GM21360 (cell line): ENCODE data around the gene TRAM2.

Experiments used
- ATAC-seq: cut with Tn5 transposase; IDR thresholded peaks from one replicate; pipeline ENCODE4 v1.9.1; 2021; ENCODE audit warnings: mild to moderate bottlenecking, moderate library complexity; ENCODE audit not compliant: unreplicated experiment

TRAM2 gene

GRCh38 chr6:52571099-52571755, 5.6 kb downstream of the TRAM2 start:
- no peak for ATAC-seq

DNA sequence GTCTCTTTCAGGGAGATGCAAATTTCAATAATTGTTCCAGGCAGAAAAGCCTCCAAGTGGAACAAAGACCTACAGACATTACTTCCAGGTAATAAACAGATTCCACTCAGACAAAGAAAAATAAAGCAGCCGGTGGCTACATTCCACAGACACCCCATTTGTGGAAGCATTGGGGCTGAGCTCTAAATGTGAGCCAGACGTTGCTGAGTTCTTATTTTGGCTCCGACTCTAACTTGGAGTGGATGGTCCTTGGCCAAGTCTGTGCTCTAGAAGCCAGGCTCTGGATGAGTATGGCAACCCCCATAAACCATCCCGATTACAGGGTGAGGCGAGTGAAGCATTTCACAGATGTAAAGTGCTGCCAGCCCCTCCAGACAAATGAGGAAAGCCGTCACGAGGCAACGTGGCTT, 6.6 kb downstream of the TRAM2 start:
- ATAC-seq: no peak

DNA sequence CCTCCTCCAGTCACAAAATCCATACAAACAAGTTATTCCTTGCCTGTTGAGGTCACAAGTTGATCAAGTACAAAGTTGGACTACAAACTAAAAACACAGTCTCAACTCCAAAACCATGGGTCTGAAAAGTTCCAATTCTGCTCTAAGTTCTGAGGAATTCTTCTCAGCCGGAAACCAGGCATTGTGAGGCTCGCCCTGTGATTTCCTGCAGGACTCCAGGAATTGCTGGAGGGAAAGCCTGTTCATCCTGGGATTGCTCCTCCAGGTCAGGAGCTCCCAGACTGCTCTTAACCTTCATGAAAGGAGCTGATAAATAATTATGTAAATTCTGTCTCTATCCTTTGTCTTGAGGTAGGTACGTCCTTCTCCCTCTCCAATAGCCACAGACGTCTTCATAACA, 8.5 kb downstream of the TRAM2 start:
- no peak for ATAC-seq

GRCh38 chr6:52566853-52567279, 10.0 kb downstream of the TRAM2 start:
- ATAC-seq: no peak

GRCh38 chr6:52566201-52566600, 10.7 kb downstream of the TRAM2 start:
- peak; percentile 54 for ATAC-seq

DNA sequence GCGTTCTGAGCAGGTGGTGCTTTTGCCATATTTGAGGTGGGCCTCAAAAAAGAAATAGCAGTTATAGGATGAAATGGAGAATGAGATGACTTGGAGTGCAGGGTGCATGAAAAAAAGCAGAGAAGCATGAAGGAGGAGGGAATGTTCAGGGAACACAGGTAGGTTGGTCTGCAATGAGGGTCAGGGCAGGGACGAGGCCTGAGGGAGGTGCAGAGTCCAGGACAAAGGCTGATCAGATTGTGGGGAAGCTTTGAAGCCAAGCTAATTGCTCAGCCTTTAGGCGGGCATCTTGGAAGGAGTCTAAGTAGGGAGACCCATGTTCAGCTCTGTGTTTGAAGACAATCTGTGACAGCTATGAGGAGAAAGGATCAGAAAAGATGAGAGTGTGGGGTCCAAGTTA, 12.0 kb downstream of the TRAM2 start:
- no peak for ATAC-seq

DNA sequence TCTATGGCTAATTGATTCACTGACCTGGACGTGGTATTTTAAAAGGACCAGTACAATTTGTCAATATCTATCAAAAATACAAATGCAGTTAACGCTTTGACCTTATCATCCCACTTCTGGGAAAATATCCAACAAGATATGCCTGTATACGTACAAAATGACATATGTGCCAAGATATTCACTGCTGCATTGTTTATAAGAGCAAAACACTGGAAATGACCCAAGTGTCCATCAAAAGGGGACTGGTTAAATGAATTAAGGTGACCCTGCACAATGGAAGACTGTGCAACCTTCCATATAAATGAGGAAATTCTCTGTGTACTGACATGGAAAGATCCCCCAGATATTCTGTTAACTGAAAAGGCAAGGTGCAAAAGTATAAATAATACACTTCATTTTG, 13.9 kb downstream of the TRAM2 start:
- no peak for ATAC-seq

DNA sequence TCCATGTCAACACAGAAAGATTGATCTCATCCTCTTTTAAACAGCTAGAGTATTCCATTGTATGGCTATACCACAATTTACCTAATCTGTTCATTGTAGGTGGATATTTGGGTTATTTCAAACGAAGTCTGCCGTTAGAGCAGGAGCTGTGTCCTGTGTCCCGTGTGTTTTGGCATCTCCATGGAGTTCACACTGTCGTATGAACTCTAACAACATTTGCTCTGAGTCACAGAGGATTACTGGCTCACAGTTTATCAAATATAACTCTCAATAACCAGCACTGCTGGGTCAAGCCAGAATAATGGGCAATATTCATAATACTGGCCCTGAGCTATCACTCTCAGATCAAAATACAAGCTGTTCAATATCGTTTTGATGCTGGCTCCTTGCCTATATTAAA, 16.4 kb downstream of the TRAM2 start:
- no peak for ATAC-seq

DNA sequence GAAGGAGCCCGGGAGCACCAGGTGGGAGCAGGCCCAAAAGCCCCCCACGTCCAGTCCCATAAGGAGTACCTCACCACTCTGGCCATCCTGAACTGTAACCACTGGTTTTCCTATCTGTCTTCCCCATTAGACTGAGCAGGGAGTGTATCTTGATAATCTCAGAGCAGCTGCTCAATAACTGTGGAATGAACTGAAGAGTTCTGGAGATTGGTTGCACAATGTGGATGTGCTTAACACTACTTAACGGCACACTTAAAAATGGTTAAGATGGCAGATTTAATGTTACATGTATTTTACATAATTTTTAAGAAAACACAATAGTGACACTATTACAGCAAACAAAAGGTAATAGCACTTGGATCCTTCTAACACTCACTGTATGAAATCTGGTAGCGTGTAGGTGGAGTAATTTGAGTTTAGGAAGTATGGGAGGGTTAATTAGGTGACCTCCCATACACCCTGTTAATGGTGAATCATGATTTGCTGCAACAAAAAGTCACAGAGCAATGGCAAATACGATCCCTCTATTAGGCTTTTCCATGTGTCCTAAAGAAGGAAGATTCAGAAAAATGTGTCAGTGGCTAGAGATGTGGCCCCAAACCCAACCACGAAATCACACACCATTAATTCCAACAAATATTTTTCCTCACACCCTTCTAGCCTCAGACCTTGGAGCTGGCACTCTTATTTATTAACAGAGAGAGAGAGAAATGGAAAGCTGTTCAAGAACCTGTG, 18.4 kb downstream of the TRAM2 start:
- ATAC-seq: no peak

DNA sequence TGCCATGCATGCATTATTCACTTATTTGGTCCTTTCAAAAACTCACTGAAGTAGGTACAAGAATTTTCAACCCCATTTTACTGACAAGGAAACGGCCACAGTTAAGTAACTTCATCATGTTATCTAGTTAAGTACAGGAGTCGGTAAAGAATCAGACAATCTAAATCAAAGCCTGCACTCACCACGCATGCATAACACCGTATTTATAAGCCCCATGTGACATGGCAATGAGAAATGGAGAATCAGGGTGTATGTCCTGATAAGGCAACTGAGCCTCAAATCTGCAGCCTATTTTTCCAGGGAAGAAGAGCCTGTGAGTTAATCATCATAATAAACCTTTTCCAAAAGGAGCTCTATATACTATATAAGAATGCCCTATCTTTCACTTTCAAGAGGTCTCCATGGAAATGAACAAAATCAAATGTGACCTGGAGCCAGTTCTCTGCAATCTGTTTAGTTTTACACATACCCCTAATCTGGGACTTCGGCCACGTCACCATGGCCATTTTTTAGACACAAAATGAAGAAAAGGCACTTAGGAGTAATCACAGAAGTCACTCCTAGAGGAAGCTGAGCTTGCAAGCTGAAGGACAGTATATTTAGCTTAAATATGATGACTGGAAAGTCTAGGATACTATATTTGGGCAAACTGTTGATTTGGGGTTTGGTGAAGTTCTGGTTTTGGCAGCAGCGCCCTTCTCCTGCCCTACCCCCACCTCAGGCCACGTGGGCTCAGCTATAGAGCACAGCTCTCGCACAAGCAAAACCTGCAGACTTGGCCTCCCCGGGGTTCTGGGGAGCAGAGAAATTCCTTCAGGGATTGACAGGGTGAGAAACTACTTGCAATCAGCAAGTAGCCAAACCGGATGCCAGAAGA, 19.2 kb downstream of the TRAM2 start:
- ATAC-seq: no peak

GRCh38 chr6:52555518-52556233, 21.2 kb downstream of the TRAM2 start:
- no peak for ATAC-seq

- ATAC-seq: no peak
Measured at GRCh38 chr6:52554684-52555280, 22.1 kb downstream of the TRAM2 start.

- ATAC-seq: no peak
Measured at GRCh38 chr6:52553719-52554118, 23.1 kb downstream of the TRAM2 start.

DNA sequence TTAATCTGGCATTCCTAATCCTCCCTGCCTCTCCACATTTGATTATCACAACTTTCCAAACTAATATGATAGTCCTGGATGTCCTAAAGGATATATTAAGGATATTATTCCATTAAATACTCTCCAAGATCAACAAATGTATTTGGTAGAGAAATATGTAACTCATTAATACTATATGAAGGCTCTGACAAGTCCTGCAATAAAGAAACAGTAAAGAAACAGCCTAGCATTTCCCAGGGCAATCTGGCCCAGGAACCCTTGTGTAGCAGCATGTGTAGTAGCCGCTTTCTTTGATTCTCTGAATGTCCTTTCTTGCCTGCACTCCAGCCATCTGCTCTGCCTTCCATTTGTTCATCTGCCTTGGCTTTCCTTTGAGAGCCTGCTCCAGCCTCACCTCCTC, 23.7 kb downstream of the TRAM2 start:
- no peak for ATAC-seq

GRCh38 chr6:52552278-52552643, 24.6 kb downstream of the TRAM2 start:
- ATAC-seq: peak; percentile 89

DNA sequence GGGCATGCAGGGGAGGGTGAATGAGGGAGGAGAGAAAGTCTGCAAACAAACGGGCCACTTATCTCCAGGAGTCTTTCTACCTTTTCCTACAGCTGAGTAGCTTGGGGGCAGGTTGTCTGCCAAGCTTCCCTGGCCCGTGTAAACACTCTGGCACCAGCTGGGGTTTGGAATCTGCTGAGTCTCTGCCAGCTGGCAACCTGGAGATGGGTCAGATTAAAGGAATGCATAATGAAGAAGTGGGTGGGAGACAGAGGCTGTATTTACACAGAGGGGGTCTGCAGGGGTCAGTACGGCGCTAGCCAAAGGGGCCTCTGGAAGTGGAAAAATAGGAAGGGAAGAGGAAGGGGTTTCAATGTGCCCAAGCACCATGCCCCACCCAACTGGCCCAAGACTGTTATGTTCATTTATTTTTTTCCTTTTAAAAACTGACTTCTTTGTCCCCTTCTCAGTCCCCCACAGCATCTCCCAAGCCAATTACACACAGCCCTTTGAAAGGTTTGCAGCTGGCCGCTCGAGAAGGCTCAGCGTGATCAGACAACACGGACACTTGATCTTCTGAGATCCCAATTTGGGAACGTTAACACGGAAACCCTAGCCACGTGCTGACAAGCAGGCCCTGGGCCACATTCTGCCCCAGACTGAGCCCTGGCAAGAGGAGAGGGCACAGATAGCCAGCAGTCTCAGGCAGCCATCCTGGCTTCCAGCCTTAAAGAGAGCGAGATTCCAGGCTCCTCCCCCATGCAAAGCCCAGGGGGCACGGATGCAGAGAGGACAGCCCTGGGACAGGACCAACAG, 25.2 kb downstream of the TRAM2 start:
- no peak for ATAC-seq

DNA sequence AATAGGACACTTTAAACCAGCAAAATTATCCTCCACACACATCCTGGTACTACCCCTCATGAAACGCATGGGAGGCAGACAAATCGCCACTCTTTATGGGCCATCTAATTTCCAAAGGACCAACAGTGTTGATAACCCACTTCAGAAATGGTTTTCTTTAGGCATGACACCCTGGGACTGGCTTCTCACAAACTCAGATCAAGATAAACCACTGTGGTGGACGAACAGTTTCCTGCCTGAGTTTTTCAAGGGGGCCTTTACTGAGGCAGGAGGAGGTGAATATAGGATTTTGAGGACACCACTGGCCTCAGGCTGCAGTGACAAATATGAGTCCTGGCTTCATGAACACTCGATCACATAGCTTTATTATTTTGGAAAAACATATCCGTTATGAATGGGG, 26.0 kb downstream of the TRAM2 start:
- no peak for ATAC-seq

GRCh38 chr6:52550014-52550575, 26.8 kb downstream of the TRAM2 start:
- ATAC-seq: no peak

GRCh38 chr6:52549428-52549827, 27.4 kb downstream of the TRAM2 start:
- no peak for ATAC-seq

DNA sequence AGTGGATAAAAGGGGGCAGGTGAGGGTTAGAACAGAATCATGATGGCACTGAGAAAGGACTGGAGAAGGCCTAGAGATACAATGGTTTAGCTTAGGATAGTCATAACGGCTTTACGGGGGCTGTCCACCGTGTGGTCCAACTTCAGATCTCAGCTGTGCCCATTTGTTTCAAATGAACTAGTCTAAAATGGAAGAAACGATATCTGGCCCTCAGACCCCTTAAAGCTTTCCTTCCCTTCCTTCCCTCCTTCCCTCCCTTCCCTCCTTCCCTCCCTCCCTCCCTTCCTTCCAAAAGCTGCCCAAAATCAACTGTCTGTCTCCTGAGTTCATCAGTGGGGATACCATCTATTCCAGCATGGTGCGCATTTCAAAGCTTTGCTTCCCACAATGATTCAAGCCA, 27.9 kb downstream of the TRAM2 start:
- no peak for ATAC-seq
